Stimulated activated CD4-positive, alpha-beta T cell treated with anti-CD3 and anti-CD28 coated beads, Interleukin-4, amount 100 ng/mL, for 24 hours (primary cell): ENCODE results near the gene RBMX.
"Not testable (repeated sequence)": the region's sequence is repeated elsewhere in the genome, so short reads cannot be mapped to it uniquely, and the experiment has no call there.

Experiments used
- DNase-seq: peaks from one replicate; pipeline ENCODE4 v3.0.0-alpha.2; 2020

The RBMX gene

GRCh38 chrX:136874114-136874513, 6.4 kb downstream of the RBMX start:
- not testable (repeated sequence) for DNase-seq

- not testable (repeated sequence) for DNase-seq
Measured at GRCh38 chrX:136873210-136873609, 7.3 kb downstream of the RBMX start.

GRCh38 chrX:136872091-136872700, 8.3 kb downstream of the RBMX start:
- DNase-seq = no peak

- DNase-seq = no peak
Measured at GRCh38 chrX:136870064-136870463, 10.5 kb downstream of the RBMX start.

GRCh38 chrX:136868283-136869055, 12.1 kb downstream of the RBMX start:
- DNase-seq = no peak

GRCh38 chrX:136867518-136867917, 13.0 kb downstream of the RBMX start:
- no peak for DNase-seq

- DNase-seq = no peak
Measured at GRCh38 chrX:136867096-136867491, 13.4 kb downstream of the RBMX start.

- no peak for DNase-seq
Measured at GRCh38 chrX:136866337-136867095, 14.0 kb downstream of the RBMX start.

GRCh38 chrX:136865270-136866158, 15.0 kb downstream of the RBMX start:
- DNase-seq = peak; percentile 17

GRCh38 chrX:136863826-136864225, 16.7 kb downstream of the RBMX start:
- DNase-seq = no peak

GRCh38 chrX:136862546-136862945, 18.0 kb downstream of the RBMX start:
- no peak for DNase-seq

- DNase-seq = no peak
Measured at GRCh38 chrX:136861877-136862276, 18.6 kb downstream of the RBMX start.

- DNase-seq = no peak
Measured at GRCh38 chrX:136858007-136858756, 22.3 kb downstream of the RBMX start.

- DNase-seq = no peak
Measured at GRCh38 chrX:136856551-136856950, 24.0 kb downstream of the RBMX start.

GRCh38 chrX:136856050-136856449, 24.5 kb downstream of the RBMX start:
- DNase-seq = no peak

GRCh38 chrX:136851526-136851925, 29.0 kb downstream of the RBMX start:
- no peak for DNase-seq

GRCh38 chrX:136850441-136851175, 29.9 kb downstream of the RBMX start:
- DNase-seq = no peak

GRCh38 chrX:136849395-136849794, 31.1 kb downstream of the RBMX start:
- no peak for DNase-seq

- no peak for DNase-seq
Measured at GRCh38 chrX:136847874-136848273, 32.7 kb downstream of the RBMX start.

- no peak for DNase-seq
Measured at GRCh38 chrX:136839196-136839595, 41.3 kb downstream of the RBMX start.

GRCh38 chrX:136835761-136836160, 44.8 kb downstream of the RBMX start:
- no peak for DNase-seq
